ENCODE data around the gene PCDHGA3.
"Not testable (repeated sequence)": the region's sequence is repeated elsewhere in the genome, so short reads cannot be mapped to it uniquely, and the experiment has no call there.

DNA sequence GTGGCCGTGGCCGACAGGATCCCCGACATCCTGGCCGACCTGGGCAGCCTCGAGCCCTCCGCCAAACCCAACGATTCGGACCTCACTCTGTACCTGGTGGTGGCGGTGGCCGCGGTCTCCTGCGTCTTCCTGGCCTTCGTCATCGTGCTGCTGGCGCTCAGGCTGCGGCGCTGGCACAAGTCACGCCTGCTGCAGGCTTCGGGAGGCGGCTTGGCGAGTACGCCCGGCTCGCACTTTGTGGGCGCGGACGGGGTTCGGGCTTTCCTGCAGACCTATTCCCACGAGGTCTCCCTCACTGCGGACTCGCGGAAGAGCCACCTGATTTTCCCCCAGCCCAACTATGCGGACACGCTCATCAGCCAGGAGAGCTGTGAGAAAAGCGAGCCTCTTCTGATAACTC is 2.4 kb downstream of the PCDHGA3 start:
- TF ChIP-seq ZC3H4 (CRISPR knock-in tag; IDR thresholded peaks at IDR 0.05; ENCODE audit: borderline replicate concordance); EZH2 (conservative IDR thresholded peaks at IDR 0.05; ENCODE audit: low read depth, low read length); NFIB (CRISPR knock-in tag; IDR thresholded peaks at IDR 0.05; ENCODE audit: borderline replicate concordance); SIX4 (CRISPR knock-in tag; IDR thresholded peaks at IDR 0.05): not testable (repeated sequence)
- TF ChIP-seq, protein P1, sequence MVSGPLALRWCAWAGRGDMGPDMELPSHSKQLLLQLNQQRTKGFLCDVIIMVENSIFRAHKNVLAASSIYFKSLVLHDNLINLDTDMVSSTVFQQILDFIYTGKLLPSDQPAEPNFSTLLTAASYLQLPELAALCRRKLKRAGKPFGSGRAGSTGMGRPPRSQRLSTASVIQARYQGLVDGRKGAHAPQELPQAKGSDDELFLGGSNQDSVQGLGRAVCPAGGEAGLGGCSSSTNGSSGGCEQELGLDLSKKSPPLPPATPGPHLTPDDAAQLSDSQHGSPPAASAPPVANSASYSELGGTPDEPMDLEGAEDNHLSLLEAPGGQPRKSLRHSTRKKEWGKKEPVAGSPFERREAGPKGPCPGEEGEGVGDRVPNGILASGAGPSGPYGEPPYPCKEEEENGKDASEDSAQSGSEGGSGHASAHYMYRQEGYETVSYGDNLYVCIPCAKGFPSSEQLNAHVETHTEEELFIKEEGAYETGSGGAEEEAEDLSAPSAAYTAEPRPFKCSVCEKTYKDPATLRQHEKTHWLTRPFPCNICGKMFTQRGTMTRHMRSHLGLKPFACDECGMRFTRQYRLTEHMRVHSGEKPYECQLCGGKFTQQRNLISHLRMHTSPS (CRISPR knock-in tag; IDR thresholded peaks at IDR 0.05; ENCODE audit: low read depth) = not testable (repeated sequence)
- TF ChIP-seq, protein P2, sequence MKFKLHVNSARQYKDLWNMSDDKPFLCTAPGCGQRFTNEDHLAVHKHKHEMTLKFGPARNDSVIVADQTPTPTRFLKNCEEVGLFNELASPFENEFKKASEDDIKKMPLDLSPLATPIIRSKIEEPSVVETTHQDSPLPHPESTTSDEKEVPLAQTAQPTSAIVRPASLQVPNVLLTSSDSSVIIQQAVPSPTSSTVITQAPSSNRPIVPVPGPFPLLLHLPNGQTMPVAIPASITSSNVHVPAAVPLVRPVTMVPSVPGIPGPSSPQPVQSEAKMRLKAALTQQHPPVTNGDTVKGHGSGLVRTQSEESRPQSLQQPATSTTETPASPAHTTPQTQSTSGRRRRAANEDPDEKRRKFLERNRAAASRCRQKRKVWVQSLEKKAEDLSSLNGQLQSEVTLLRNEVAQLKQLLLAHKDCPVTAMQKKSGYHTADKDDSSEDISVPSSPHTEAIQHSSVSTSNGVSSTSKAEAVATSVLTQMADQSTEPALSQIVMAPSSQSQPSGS (CRISPR knock-in tag; IDR thresholded peaks at IDR 0.05) = not testable (repeated sequence)
- TF ChIP-seq, protein P3, sequence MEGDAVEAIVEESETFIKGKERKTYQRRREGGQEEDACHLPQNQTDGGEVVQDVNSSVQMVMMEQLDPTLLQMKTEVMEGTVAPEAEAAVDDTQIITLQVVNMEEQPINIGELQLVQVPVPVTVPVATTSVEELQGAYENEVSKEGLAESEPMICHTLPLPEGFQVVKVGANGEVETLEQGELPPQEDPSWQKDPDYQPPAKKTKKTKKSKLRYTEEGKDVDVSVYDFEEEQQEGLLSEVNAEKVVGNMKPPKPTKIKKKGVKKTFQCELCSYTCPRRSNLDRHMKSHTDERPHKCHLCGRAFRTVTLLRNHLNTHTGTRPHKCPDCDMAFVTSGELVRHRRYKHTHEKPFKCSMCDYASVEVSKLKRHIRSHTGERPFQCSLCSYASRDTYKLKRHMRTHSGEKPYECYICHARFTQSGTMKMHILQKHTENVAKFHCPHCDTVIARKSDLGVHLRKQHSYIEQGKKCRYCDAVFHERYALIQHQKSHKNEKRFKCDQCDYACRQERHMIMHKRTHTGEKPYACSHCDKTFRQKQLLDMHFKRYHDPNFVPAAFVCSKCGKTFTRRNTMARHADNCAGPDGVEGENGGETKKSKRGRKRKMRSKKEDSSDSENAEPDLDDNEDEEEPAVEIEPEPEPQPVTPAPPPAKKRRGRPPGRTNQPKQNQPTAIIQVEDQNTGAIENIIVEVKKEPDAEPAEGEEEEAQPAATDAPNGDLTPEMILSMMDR (CRISPR knock-in tag; IDR thresholded peaks at IDR 0.05) = not testable (repeated sequence)
- TF ChIP-seq, protein P4, sequence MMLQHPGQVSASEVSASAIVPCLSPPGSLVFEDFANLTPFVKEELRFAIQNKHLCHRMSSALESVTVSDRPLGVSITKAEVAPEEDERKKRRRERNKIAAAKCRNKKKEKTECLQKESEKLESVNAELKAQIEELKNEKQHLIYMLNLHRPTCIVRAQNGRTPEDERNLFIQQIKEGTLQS (CRISPR knock-in tag; IDR thresholded peaks at IDR 0.05) = not testable (repeated sequence)

All from HepG2 (cell line).